ENCODE data around the gene MIS18BP1.

DNA sequence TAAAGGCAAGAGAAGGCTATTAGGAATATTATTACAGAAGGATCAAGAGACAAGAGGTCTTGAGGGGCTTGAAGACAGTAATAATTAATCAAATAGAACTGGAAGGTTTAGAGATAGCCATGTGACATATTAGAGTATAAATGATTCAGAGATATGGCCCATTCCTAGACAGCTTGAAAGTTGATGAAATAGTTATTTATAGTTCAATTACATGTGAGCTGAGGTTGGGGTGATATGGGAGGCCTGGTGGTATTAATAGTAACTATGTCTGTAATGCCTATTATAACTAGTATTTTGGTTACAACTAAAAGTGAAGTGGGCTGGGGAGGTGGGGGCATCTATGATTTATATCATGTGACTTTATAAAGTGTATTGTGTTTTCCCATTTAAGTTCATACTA is 14.1 kb upstream of the MIS18BP1 start:
- TF ChIP-seq, protein P1, sequence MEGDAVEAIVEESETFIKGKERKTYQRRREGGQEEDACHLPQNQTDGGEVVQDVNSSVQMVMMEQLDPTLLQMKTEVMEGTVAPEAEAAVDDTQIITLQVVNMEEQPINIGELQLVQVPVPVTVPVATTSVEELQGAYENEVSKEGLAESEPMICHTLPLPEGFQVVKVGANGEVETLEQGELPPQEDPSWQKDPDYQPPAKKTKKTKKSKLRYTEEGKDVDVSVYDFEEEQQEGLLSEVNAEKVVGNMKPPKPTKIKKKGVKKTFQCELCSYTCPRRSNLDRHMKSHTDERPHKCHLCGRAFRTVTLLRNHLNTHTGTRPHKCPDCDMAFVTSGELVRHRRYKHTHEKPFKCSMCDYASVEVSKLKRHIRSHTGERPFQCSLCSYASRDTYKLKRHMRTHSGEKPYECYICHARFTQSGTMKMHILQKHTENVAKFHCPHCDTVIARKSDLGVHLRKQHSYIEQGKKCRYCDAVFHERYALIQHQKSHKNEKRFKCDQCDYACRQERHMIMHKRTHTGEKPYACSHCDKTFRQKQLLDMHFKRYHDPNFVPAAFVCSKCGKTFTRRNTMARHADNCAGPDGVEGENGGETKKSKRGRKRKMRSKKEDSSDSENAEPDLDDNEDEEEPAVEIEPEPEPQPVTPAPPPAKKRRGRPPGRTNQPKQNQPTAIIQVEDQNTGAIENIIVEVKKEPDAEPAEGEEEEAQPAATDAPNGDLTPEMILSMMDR (IDR thresholded peaks at IDR 0.05) = no peak
- no peak for TF ChIP-seq POLR2A (IDR thresholded peaks at IDR 0.05)

All from body of pancreas (tissue), 4 donors.